ENCODE data around the gene QPCTL. TPM values are rescaled to one million over a fixed set of nuclear protein-coding genes. Genes with fewer than 3 reads are reported as not detected.

QPCTL gene
- 10 to 100 TPM; 11.0 to 15.9 TPM for total RNA-seq
- polyA plus RNA-seq (2013, experiment 1 of 2): 14.8 TPM
- 14.4 TPM for polyA plus RNA-seq (2013, experiment 2 of 2)
- long read RNA-seq, experiment 1, partial matches to known transcripts: 2 of 2 reads
- long read RNA-seq, experiment 1, other reads (novel, unspliced or antisense): 0 of 2 reads
- long read RNA-seq, experiment 2: 0 reads
- long read RNA-seq, experiment 3, partial matches to known transcripts: 2 of 5 reads
- long read RNA-seq, experiment 3, other reads (novel, unspliced or antisense): 2 of 5 reads
- long read RNA-seq, experiment 4: 0 reads

GRCh38 chr19:45692187-45693105 is at the start of gene QPCTL:
Gene QPCTL, plus strand, starts transcription at chr19:45692666. Its CDS starts 38 bp downstream, at chr19:45692704.
- H3K4me3 Mint-ChIP-seq: peak within 1 kb of the TSS; percentile 93
- WGBS, 2 experiments (ENCODE audit: insufficient coverage in 1 of 2, insufficient read length in 1 of 2): 0% methylated on average over 47 to 70 of the region's 70 CpGs
- peak within 1 kb of the TSS; percentile 84 for H3K27ac ChIP-seq (ENCODE audit: low read depth, low read length)

DNA sequence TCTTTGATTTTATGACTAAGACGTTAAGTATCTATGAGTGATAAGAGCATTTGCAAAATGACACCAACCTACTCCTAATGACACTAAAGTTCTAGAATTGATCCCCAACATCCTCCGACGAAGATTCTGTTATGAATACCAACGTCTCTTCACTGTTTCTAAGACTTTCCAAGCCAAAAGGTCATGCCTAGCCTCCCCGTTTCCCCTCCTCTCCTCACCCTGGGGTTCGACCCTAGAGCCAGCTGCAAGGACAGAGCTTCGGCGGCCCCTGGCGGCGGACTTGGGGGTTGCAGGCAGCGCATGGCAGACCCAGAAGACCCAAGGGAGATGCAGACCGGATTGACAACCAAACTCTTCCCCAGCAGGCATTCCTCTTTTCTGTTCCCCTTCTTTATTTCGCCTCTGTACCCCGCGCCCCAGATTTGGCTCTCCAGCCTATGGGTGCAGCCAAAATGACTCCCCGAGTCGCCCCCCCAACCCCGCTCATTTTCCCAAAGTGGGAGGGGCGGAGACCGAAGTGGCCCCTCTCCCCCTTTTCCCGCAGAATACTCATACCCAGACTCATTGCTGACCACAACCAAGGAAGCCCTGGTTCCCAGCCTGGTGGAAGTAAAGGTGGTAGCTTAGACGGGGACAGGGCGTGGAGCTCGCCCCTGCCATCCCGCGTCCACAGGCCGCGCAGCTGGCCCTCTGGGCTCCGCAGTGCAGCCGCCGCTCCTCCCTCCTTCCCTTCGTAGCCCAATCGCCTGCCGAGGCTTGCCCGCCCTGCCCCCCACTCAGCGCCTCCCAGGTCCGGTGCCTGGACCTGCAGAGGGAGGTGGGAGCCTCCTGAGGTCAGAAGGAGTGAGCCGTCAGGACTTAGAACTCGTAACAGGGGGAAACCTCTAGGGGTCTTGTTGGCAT is 49.2 kb upstream of the QPCTL start:
- H3K36me3 ChIP-seq (ENCODE audit: control insufficient read depth, insufficient read depth, low read length): no peaks in the 10 kb centered on the region
- peak overlapping the region; percentile 83 for H3K4me3 ChIP-seq (ENCODE audit: low read length)
- H3K27me3 ChIP-seq (ENCODE audit: control insufficient read depth, insufficient read depth, low read length, poor library complexity, severe bottlenecking): no peaks in the 10 kb centered on the region
- peak; percentile 98 for TF ChIP-seq CTCF (conservative IDR thresholded peaks at IDR 0.05)
- DNase-seq: peak; percentile 99
- H3K9me3 ChIP-seq (ENCODE audit: control insufficient read depth, low read length): no peaks in the 10 kb centered on the region
- no peaks in the 10 kb centered on the region for H3K36me3 Mint-ChIP-seq (ENCODE audit: low read depth)
- no peak overlapping the region for H3K9ac ChIP-seq (ENCODE audit: extremely low read depth, low read length, poor library complexity, severe bottlenecking)
- peaks cover 15% of the 10 kb centered on the region for H3K9me3 Mint-ChIP-seq
- H3K27ac Mint-ChIP-seq: peak overlapping the region; percentile 82
- WGBS, 2 experiments (ENCODE audit: insufficient coverage in 1 of 2, insufficient read length in 1 of 2): 0 to 3% methylated on average over 11 to 39 of the region's 39 CpGs
- H3K27ac ChIP-seq (ENCODE audit: low read depth, low read length): no peak overlapping the region
- peaks cover 14% of the 10 kb centered on the region for H3K4me1 Mint-ChIP-seq
- H3K4me1 ChIP-seq (ENCODE audit: control insufficient read depth, insufficient read depth, low read length): no peaks in the 10 kb centered on the region
- peak overlapping the region; percentile 77 for H3K4me3 Mint-ChIP-seq
- H3K27me3 Mint-ChIP-seq (ENCODE audit: insufficient read depth): peaks cover 8% of the 10 kb centered on the region

More at GRCh38 chr19:45692187-45693105, at the start of gene QPCTL:
- peak within 1 kb of the TSS; percentile 88 for H3K9ac ChIP-seq (ENCODE audit: extremely low read depth, low read length, poor library complexity, severe bottlenecking)
- H3K9me3 ChIP-seq (ENCODE audit: control insufficient read depth, low read length): no peaks in the 10 kb centered on the region
- Mint-ChIP-seq H3K4me1 (no peaks in the 10 kb centered on the region), H3K9me3 (no peaks in the 10 kb centered on the region), H3K27ac (peak within 1 kb of the TSS; percentile 99), H3K27me3 (ENCODE audit: insufficient read depth) (no peaks in the 10 kb centered on the region), H3K36me3 (ENCODE audit: low read depth) (peaks cover 42% of the 10 kb centered on the region)
- H3K27me3 ChIP-seq (ENCODE audit: control insufficient read depth, insufficient read depth, low read length, poor library complexity, severe bottlenecking): no peaks in the 10 kb centered on the region
- peak within 1 kb of the TSS; percentile 95 for H3K4me3 ChIP-seq (ENCODE audit: low read length)
- DNase-seq: peak; percentile 99
- H3K4me1 ChIP-seq (ENCODE audit: control insufficient read depth, insufficient read depth, low read length): no peaks in the 10 kb centered on the region
- no peak for TF ChIP-seq CTCF (conservative IDR thresholded peaks at IDR 0.05)
- peaks cover 38% of the 10 kb centered on the region for H3K36me3 ChIP-seq (ENCODE audit: control insufficient read depth, insufficient read depth, low read length)

Data from endodermal cell (in vitro differentiated cells).